ENCODE data around the gene RIN3.

DNA sequence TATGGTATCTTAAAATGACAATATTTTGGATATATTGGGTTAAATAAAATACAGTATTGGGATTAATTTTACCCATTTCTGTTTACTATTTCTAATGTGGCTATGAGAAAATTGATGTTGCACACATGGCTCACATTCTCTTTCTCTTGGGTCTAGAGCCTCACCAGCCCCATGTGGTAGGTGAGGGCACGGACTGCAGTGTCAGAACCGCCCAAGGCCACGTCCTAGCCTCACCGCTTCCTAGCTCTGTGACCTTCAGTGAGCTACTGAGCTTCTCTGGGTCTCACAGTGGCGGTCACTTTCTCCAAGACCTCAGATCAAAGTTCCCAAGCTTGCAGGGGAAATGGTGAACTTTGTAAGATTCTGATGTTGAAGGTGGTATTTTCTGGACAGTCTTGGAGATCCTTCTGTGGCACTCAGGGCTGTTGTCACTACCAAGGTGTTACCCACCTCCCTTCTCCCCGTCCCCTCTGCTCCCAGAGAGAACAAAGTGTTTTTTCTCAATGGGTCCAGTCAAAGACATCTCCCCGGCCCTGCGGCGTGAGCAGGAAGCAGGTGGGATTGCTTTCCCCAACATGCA lies 87.6 kb downstream of the RIN3 start:
- no peak for TF ChIP-seq EP300 (IDR thresholded peaks at IDR 0.05; ENCODE audit: borderline replicate concordance in 1 of 2, control insufficient read depth in 1 of 2, low read depth in 2 of 2, low read length in 2 of 2)
- no peak for TF ChIP-seq RFX5 (IDR thresholded peaks at IDR 0.05; ENCODE audit: low read depth, low read length)
- TF ChIP-seq TARDBP (IDR thresholded peaks at IDR 0.05; ENCODE audit: borderline replicate concordance): no peak
- no peak for TF ChIP-seq POLR2AphosphoS5 (IDR thresholded peaks at IDR 0.05; ENCODE audit: low read length)
- no peak for TF ChIP-seq ZNF274 (IDR thresholded peaks at IDR 0.05; ENCODE audit: insufficient read depth, insufficient read length)
- no peak for TF ChIP-seq MXI1 (IDR thresholded peaks at IDR 0.05; ENCODE audit: low read depth, low read length)
- no peak for TF ChIP-seq TBL1XR1 (IDR thresholded peaks at IDR 0.05; ENCODE audit: low read depth, low read length)
- TF ChIP-seq, protein P1, sequence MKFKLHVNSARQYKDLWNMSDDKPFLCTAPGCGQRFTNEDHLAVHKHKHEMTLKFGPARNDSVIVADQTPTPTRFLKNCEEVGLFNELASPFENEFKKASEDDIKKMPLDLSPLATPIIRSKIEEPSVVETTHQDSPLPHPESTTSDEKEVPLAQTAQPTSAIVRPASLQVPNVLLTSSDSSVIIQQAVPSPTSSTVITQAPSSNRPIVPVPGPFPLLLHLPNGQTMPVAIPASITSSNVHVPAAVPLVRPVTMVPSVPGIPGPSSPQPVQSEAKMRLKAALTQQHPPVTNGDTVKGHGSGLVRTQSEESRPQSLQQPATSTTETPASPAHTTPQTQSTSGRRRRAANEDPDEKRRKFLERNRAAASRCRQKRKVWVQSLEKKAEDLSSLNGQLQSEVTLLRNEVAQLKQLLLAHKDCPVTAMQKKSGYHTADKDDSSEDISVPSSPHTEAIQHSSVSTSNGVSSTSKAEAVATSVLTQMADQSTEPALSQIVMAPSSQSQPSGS (IDR thresholded peaks at IDR 0.05; ENCODE audit: low read length): no peak
- TF ChIP-seq BHLHE40 (IDR thresholded peaks at IDR 0.05; ENCODE audit: borderline replicate concordance in 1 of 2, low read depth in 2 of 2, low read length in 1 of 2): no peak
- TF ChIP-seq CTCF (IDR thresholded peaks at IDR 0.05 in 2 of 3, conservative IDR thresholded peaks at IDR 0.05 in 1 of 3; ENCODE audit: control insufficient read depth in 2 of 3, extremely low read depth in 1 of 3, insufficient read depth in 1 of 3, low read depth in 3 of 3, low read length in 3 of 3): no peak
